T-helper 2 cell (primary cell): ENCODE data around the gene STEAP1B.
"Not testable (repeated sequence)": the region's sequence is repeated elsewhere in the genome, so short reads cannot be mapped to it uniquely, and the experiment has no call there.

Source experiments
- DNase-seq, 5 experiments: peaks; one replicate each; pipeline versions ENCODE4 v3.0.0 to v3.0.0-alpha.2; 2012 to 2022

Gene STEAP1B

DNA sequence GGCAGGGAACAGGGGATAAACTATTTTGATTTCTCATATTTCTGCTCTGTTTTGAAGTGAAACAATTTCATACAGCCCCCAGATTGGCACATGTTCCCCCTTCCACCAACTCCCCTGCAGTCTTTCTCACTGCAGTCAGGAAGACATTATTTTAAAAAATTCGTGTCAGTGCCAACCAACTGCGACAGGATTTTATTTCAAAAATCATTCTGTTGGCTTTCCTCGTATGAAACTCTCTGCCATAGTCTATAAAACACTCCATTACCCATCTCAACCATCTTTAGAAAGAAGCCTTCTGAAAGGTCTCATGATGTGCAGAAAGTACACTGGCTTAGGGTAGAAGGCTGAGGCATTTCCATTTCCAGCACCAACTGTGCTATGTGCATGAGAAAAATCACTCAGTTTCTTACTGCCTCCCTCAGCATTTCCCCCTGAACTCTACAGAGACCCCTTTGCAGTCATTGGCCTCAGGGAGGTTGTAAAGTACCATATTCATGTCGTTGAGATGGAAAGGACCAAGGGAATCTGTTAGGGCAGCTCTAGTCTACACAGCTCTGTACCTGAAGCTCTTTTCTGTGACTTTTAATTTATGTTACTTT lies 46.9 kb downstream of the STEAP1B start:
- no peak for DNase-seq

DNA sequence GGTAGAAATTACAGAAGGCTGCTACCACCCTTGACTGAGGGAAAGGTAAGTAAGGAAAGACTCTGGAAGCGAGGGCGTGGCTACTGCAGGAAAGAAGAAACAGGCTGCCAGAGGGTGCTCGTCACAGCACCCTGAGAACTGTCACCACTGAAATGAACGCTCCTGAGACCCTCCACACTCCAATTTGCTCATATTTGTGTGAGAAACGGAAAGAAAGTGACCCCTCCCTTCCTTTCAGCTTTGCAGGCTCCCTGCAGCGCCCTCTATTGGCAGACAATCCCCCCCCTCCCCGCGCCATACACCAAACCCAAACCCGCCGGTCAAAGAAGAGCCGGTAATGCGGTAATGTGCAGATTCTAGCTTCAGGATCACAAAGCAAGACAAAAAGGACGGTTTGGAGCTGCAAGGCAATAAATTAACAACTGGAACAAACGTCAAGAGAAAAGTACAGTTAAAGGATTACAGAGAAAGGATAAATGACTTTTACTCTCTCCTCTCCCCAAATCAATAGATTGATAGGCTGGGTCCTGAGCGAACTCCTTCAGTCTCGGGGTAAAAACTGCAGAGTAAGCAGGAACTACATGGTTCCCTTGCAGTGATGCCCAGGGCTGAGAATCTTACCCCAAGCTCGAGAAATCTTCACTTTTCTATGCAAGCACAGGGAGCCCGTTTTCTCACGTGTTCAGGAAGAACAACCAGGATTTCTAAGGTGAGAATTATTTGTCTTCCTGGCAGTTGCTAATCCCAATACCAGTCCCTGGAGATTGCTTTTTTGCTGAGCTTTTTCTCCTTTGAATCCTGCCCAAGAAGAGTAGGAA lies 47.6 kb downstream of the STEAP1B start:
- DNase-seq: peak in 1 of 5 experiments; percentile 26

DNA sequence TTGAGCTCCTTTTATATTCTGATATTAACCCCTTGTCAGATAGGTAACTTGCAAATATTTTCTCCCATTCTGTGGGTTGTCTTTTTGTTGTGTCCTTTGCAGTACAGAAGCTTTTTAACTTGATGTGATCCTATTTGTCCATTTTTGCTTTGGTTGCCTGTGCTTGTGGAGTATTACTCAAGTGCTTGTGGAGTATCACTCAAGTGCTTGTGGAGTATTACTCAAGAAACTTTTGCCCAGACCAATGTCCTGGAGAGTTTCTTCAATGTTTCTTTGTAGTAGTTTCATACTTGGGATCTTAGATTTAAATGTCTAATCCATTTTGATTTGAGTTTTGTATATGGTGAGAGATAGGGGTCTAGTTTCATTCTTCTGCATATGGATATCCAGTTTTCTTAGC lies 50.0 kb downstream of the STEAP1B start:
- DNase-seq: not testable (repeated sequence)

DNA sequence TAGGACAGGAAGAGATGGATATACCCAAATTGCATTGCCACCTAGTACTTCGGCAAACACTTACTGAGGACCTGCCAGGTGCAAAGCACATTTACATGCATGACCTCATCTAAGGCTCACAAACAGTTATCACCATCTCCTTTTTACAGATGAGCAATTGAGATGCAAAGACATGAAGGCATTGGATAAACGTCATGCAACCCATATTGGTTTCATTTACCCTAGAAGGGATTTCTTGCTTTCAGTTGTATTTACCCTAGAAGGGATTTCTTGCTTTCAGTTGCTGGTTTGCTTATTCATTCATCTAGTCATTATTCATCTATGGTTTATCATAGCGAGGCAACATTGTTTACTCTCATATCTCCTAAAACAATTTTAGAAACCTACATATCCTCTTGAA lies 52.2 kb downstream of the STEAP1B start:
- DNase-seq: peak in 1 of 5 experiments; percentile 81

DNA sequence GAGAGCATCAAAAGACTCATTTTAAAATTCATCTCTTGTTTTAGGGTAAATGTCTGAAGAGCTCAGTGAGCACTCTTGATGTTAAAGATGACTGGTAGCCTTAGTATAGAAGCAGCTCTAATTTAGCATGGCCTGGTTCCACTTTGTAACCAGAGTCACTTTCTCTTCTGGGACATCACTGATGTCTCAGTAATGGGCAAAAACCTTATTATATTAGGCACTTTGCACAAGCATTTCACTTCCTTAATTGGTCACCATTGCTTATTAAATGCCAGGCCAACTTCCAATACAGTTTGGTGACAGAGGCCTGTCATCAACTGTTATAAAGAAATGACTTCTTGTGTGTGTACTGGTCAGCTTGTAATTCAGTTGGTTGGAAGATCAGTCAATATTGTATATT lies 53.0 kb downstream of the STEAP1B start:
- DNase-seq: no peak

DNA sequence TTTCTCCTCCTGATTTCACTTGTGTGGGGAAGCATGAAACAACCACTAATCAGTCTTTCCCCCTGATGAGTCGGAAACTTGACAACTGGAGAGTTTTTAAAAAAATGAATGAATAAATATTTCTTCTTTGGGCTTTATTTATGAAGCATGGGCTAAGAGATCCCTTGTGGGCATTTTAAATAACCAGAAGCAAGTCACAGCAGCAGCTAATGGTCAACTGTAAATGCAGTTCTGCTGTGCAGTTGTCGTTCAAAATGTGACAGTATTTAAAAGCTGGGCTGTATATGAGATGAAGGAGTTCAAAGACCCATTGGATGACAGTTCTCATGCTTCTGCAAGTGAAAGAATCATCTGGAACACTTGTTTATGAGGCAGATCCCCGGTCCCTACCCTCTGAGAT lies 54.1 kb downstream of the STEAP1B start:
- no peak for DNase-seq

DNA sequence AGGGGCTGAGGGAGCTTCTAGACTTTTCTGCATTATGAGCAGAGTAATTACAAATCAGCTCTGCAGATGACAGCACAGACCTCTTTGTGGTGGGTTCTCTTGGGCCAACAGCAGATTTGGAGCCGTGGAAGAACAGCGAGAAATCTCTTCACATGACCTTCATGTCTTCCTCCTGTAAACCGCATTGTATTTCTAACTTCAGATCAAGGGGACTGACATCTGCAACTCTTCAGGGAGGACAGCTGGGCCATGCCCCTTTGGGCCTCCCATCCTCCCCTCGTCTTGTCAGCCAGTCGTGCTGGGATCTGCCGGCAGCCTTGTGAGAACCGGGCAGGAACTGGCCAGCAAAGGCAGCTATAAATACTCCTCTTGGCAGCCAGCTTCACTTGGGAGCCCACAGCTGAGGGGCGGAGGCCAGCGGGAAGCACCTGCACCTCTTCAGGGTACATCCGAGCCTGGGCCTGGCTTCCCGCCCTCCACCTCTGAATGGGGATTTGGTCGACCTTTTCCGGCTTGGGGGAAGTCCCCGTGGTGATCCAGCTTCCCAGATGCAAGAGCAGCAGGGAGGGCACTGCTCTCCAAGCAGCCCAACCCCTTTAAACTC lies 54.7 kb downstream of the STEAP1B start:
- DNase-seq: no peak

DNA sequence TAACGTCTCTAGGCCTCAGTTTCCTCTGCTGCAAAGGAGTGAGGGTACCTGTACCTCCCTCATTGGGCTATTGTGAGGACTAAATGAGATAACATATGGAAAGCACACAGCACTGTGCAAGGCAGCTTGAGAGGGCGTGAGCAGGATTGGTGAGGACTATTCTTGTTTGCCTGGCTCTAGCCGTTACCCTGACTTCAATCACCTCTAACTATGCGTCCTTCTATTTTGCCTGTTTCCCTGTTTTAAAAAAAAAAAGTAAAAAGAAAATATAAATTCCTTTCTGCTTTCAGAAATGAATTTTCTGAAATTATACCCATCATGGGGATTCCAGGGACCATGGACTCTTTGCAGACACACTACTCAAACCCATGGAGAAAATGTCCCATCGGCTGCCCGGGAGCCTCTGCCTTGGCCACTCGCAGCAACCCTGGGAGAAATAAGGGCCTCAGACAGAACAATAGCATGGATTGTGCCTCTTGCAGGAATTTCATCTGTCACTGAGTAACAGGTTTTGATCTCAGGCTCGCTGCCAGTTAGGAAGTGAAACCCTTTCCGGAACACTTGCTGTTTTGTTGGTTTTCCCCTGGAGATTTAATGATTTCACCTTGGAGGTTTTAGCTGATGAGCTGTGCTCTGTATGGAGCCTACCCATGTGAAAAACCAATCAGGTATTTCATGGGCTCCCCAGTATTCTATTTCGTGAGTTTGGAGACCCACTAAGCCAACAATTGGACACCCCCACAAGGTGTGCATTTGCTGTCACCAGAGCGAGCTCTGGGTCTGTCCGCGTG lies 55.6 kb downstream of the STEAP1B start:
- DNase-seq: no peak

DNA sequence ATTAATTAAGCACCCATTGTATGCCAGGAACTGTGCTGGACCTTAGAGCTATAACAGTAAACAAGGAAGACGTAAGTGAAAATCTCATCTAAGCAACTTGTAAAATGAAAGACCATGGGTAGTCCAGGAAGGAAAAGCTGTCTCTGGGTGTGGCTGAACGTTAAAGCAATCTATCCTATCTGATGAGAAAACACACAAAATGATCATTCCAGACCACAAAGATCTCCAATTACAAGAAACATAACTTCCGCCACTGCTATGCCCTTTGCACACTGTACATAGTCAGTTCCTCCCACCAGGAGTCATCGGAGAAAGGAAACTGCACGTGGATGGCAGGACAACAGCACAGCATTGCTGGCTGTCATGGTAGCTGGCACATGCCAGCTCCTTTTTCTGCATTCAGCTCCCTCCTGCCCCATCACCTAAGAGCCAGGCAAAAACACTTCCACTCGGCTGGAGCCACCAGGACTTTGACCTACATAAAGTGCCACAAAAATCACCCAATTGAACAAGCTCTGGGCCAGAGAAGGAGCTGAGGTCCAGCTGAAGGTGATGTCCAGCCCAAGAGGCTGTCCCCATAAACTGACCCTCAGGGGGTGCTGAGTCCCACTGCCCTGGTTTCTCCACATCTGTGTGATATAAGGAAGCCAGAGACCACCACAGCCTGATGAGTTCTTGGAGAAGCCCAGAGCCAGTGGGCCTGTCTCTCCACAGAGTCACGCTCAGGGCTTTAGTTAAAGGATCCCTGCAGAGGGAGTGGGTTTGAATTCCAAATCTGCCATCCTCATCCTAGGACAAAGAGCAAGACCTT lies 56.4 kb downstream of the STEAP1B start:
- DNase-seq: no peak

DNA sequence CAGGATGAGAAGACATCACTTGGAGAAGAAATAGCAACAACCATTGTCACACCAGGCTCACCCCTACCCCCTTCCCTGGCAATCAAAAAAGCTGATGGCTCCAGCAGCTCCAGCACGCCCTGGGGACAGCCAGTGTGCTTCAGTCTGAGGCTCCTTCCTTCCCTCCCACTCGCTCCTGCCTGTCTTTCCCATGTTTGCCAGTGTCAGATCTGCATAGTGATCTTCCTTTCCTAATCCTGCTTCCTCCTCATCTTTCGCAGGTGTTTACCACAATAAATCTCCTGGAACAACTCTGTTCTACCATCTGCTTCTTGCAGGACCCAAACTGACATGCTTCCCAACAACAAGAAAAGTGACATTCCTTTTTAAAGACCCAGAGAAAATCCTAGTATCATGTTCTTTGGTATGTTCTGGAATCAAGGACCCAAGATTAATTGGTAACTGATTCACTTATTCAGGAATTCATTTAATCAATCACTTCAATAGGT lies 57.1 kb downstream of the STEAP1B start:
- DNase-seq: no peak

DNA sequence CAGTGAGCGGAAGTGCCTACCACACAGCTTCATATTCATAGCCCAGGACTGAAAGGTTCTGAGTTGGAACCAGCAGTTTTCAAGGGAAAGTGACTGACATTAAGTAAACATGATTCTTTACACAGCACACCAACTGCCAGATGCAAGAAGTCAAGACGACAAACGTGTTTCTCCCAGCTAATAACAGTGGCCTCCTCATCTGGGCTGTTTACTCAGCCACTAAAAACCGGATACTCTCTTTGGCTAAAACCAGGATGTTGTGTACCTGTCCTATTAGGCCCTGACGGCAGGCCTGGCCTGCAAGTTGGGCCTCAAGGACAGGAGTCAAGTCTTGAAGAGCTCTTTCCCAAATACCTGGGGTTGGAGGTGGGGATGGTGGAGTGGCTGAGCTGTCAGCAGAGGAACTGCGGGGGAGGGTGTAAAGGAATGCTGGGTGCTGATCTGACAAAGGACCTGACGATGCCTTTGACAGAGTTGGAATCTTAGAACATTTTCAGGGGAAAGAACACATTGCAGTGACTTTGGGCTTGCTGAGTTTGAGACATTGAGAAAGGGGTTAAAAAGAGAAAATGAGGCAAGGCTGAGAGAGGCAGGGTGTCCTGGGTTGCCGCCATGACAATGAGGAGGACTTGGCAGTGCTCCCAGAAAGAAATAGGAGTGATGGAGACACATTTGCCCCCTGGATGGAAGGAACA lies 57.7 kb downstream of the STEAP1B start:
- DNase-seq: no peak

DNA sequence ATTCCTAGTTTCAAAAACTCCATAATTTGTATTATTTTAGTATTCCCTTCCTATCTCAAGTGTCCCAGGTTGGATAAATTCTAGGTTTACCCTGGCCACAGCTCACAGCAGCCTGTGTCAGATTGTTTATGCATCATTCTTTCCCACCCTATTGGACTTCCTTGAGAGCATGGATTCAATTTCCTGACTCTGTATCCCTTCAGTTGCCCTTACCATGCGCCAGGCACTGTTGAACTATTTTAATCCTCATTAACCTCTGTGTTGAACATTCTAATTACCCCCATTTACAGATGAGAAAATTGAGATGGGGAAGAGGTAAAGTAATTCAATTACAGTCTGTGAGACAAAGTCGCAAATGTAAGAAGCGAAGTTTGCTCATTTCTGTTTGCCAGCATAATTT lies 58.8 kb downstream of the STEAP1B start:
- DNase-seq: no peak

DNA sequence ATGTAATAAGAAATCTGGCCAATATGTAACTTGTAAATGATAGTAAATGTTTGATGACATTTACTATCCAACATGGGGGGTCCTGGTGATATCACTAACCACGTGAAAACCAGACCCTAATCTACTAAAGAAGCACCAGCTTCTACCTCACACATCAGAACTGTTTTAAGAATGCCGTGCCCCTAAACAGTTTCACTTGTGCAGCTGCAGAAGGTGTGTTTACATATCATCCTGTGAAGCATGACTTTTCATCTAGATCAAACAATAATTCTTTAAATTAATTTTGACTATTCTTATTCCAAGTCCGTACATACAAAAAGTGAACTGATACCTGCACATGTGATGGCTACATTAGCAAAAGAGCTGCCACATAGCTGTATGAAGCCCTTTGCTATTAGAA lies 61.0 kb downstream of the STEAP1B start:
- no peak for DNase-seq

DNA sequence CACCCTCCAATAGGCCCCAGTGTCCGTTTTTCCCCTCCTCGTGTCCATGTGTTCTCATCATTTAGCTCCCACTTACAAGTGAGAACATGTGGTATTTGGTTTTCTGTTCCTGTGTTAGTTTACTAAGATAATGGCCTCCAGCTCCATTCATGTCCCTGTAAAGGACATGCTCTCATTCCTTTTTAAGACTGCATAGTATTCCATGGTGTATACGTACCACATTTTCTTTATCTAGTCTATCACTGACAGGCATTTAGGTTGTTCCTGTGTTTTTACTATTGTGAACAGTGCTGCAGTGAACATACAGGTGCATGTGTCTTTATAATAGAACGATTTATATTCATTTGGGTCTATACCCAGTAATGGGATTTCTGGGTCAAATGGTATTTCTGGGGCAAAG lies 63.4 kb downstream of the STEAP1B start:
- not testable (repeated sequence) for DNase-seq

DNA sequence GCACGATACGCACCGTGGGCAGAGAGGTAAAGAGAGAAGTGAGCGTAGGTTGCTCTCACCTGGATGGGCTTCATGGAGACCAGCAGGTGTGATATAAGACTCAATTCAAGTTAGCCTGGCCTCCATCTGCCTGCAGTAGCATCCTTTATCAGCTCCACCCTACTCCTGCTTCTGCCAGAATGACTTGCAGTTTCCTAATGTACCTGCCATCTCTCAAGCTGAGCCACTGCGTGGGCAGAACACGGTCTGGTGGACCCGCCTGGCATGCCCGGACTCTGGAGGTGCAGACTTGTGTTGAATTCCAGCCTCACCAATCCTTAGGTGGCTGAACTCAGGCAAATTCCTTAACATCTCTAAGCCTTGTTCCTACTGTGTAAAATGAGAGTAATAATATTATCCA lies 64.3 kb downstream of the STEAP1B start:
- DNase-seq: no peak

DNA sequence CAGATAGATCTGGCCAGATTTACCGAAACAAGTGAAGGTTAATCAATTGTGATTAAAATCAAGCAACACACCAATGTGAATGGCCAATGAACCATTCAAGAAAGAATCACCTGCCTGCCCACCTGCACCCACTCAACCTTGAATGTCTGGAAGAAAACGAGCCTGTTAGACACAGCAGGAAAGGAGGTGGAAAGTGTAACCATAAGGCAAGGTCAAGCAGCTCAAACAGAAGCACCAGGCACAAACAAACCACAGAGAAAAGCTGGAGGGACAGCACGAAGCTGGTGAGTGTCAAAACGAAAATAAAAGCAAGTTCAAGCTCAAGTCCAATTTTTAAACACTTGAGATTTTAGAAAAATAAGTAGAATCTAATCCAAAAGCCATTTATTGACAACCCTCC lies 64.9 kb downstream of the STEAP1B start:
- DNase-seq: peak in 1 of 5 experiments; percentile 10

DNA sequence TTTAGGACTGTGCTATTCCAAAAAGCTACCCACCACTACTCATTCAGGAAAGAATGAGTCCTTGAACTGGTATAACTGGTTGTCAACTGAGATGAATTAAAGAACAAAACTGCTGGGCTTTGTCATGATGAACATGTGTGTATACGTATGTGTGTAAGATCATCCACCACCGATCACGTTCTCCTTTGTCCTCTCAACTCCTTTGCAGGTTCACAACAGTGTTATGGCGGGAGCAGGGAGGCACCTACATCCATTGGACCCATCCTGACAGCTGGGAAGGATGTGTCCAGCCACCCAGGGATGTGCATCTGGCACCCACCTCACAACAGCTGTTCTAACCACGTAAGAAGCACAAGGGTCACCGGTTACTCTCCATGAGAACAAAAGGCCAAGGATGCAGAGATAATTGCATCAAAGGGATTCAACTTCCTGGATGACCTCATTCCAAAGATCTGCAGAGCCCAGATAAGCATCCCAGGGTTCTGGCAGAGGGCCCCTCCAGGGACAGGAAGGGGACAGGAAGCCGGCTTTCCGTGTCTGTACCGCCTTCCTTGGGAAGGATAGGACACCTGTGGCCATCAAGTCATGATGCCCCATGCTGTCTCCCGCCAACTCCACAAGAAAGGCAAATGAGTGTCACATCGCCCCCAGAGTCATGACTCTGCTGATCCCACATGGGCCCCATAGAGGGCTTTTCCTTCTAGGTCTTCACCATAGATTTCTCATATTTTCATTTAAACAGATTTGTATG lies 66.1 kb downstream of the STEAP1B start:
- no peak for DNase-seq

DNA sequence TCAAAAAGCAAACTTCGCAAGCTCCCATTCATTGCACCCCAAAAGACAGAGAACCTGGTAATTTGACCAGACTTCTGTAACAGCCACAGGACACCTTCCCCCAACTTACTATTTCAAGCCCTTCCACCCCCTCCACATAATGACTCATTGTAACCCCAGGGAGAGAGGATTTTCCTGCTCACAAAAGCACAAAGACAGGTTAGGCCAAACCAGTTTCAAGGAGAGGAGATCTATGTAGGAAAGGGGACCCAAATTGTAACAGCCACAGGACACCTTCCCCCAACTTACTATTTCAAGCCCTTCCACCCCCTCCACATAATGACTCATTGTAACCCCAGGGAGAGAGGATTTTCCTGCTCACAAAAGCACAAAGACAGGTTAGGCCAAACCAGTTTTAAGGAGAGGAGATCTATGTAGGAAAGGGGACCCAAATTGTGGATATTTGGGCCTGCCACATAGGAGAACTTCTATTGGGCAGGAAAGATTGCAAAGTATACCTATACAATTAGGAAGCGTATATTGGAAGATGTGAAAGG lies 66.8 kb downstream of the STEAP1B start:
- DNase-seq: not testable (repeated sequence)

DNA sequence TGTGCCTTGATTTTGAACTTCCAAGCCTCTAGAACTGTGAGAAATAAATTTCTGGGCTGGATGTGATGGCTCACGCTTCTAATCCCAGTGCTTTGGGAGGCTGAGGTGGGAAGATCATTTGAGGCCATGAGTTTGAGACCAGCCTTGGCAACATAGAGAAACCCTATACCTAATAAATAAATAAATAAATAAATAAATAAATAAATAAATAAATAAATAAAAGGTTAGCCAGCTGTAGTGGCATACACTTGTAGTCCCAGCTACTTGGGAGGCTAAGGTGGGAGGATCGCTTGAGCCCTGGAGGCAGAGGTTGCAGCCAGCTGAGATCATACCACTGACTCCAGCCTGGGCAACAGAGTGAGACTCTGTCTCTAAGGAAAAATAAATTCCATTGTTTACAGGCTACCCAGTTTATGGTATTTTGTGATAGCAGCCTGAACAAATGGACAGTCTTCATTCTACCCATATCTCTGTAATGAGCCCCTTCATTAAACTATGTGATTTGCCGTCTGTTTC lies 67.7 kb downstream of the STEAP1B start:
- DNase-seq: no peak

DNA sequence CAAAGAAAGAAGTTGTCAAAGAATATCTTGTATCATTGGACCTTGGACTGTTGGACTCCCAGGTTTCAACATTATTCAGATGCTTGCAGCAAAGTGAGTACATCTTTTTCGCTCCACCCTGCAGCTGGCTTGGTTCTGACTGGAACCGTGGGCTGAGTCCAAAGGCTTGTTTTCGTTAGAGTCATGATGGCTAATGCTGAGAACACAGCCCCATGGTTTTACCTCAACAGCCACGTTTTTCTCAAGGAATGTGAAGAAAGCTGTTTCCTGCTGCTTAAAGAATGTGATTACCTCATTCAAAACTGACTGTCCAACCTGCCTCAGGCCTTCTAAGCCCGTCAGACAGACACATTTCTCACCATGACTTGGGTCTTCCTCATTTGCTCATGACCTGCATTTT lies 69.5 kb downstream of the STEAP1B start:
- no peak for DNase-seq
